ENCODE results near the gene PEF1. TPM values are rescaled to one million over a fixed set of nuclear protein-coding genes. Genes with fewer than 3 reads are reported as not detected.

Gene PEF1
- total RNA-seq, 1 donor from 2014 or later: 57.9 TPM

DNA sequence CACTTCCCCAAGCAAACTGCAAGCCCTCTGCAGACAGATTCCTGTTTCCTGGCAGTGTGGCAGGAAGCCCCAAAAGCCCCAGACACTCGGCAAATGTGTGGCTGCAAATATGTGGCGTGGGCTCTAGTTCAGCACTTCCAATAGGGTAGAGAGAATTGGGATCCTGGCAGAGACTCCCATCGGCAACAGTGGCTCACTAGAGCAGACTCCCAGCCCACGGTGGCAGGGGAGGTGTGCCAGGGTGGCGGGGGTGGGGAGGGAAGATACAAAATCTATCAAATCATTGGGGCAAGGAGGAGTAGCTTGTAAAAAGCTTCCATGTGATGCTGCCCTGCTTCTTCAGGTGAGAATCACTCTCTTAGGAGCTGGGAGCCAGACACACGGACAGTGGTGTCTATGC is 33.3 kb upstream of the PEF1 start:
- H3K27ac Mint-ChIP-seq (ENCODE audit: unreplicated experiment): no peak overlapping the region
- H3K4me1 Mint-ChIP-seq (ENCODE audit: low read depth, unreplicated experiment): peaks cover 2% of the 10 kb centered on the region

DNA sequence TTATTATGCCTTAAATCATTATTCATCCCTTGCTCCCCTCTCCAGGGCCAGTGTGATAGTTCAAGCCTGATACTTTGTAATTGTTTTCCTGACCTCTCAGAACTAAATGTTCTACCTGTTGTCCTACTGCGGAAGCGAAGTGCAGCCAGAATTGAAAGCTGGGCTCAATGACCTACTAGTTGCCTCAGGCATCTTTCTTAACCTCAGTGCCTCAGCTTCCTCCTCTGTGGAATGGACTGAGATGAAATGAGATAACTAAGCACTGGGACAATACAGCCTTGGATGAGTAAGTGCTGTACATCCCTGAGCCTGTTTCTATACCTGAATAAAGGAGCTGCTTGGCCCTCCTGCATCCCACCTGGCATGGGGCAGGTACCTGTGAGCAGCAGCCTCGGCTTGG is 32.7 kb upstream of the PEF1 start:
- Mint-ChIP-seq H3K4me1 (ENCODE audit: low read depth, unreplicated experiment) (peaks cover 2% of the 10 kb centered on the region), H3K4me3 (ENCODE audit: unreplicated experiment) (no peak overlapping the region), H3K36me3 (ENCODE audit: low read depth, unreplicated experiment) (peaks cover 29% of the 10 kb centered on the region), H3K27ac (ENCODE audit: unreplicated experiment) (no peak overlapping the region), H3K27me3 (ENCODE audit: low read depth, unreplicated experiment) (peaks cover 6% of the 10 kb centered on the region), H3K9me3 (ENCODE audit: unreplicated experiment) (no peaks in the 10 kb centered on the region)
- peaks cover 20% of the 10 kb centered on the region for H3K36me3 ChIP-seq (ENCODE audit: insufficient read depth, low read length)
- no peak overlapping the region for H3K4me3 ChIP-seq (ENCODE audit: insufficient read depth, low read depth, low read length)
- no peak overlapping the region for H3K9ac ChIP-seq (ENCODE audit: low read length)
- H3K79me2 ChIP-seq (ENCODE audit: insufficient read depth, low read length): no peaks in the 10 kb centered on the region
- H3K27me3 ChIP-seq (ENCODE audit: insufficient read depth, low read length): no peaks in the 10 kb centered on the region
- H3K27ac ChIP-seq (ENCODE audit: low read depth, low read length): no peak overlapping the region
- H3K4me2 ChIP-seq (ENCODE audit: low read length): no peak overlapping the region
- H3K4me1 ChIP-seq (ENCODE audit: insufficient read depth, low read length): peaks cover 12% of the 10 kb centered on the region
- no peaks in the 10 kb centered on the region for H3K9me3 ChIP-seq (ENCODE audit: insufficient read depth, low read depth, low read length)
- no peak for DNase-seq (ENCODE audit: low read depth)
- no peak overlapping the region for H2AFZ ChIP-seq (ENCODE audit: low read depth, low read length)
- FAIRE-seq: no peak
- TF ChIP-seq, protein P1, sequence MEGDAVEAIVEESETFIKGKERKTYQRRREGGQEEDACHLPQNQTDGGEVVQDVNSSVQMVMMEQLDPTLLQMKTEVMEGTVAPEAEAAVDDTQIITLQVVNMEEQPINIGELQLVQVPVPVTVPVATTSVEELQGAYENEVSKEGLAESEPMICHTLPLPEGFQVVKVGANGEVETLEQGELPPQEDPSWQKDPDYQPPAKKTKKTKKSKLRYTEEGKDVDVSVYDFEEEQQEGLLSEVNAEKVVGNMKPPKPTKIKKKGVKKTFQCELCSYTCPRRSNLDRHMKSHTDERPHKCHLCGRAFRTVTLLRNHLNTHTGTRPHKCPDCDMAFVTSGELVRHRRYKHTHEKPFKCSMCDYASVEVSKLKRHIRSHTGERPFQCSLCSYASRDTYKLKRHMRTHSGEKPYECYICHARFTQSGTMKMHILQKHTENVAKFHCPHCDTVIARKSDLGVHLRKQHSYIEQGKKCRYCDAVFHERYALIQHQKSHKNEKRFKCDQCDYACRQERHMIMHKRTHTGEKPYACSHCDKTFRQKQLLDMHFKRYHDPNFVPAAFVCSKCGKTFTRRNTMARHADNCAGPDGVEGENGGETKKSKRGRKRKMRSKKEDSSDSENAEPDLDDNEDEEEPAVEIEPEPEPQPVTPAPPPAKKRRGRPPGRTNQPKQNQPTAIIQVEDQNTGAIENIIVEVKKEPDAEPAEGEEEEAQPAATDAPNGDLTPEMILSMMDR (IDR thresholded peaks at IDR 0.05; ENCODE audit: insufficient read depth, low read depth, low read length): no peak
- no peak for TF ChIP-seq EZH2 (IDR thresholded peaks at IDR 0.05; ENCODE audit: insufficient read depth, low read length)
- peaks cover 3% of the 10 kb centered on the region for H4K20me1 ChIP-seq (ENCODE audit: insufficient read depth, low read length)

More for the DNA sequence above, 33.3 kb upstream of the PEF1 start:
- peaks cover 12% of the 10 kb centered on the region for H3K4me1 ChIP-seq (ENCODE audit: insufficient read depth, low read length)
- no peak for FAIRE-seq
- no peak overlapping the region for H3K27ac ChIP-seq (ENCODE audit: low read depth, low read length)
- no peaks in the 10 kb centered on the region for H3K79me2 ChIP-seq (ENCODE audit: insufficient read depth, low read length)
- H3K9me3 ChIP-seq (ENCODE audit: insufficient read depth, low read depth, low read length): no peaks in the 10 kb centered on the region
- H3K9ac ChIP-seq (ENCODE audit: low read length): no peak overlapping the region
- H2AFZ ChIP-seq (ENCODE audit: low read depth, low read length): no peak overlapping the region
- H3K36me3 ChIP-seq (ENCODE audit: insufficient read depth, low read length): peaks cover 26% of the 10 kb centered on the region
- Mint-ChIP-seq H3K4me3 (ENCODE audit: unreplicated experiment) (no peak overlapping the region), H3K36me3 (ENCODE audit: low read depth, unreplicated experiment) (peaks cover 29% of the 10 kb centered on the region), H3K9me3 (ENCODE audit: unreplicated experiment) (no peaks in the 10 kb centered on the region), H3K27me3 (ENCODE audit: low read depth, unreplicated experiment) (peaks cover 6% of the 10 kb centered on the region)
- no peak for DNase-seq (ENCODE audit: low read depth)
- H3K27me3 ChIP-seq (ENCODE audit: insufficient read depth, low read length): no peaks in the 10 kb centered on the region
- TF ChIP-seq, protein P1 (IDR thresholded peaks at IDR 0.05; ENCODE audit: insufficient read depth, low read depth, low read length): no peak
- TF ChIP-seq EZH2 (IDR thresholded peaks at IDR 0.05; ENCODE audit: insufficient read depth, low read length): no peak
- H3K4me2 ChIP-seq (ENCODE audit: low read length): no peak overlapping the region
- peaks cover 3% of the 10 kb centered on the region for H4K20me1 ChIP-seq (ENCODE audit: insufficient read depth, low read length)
- no peak overlapping the region for H3K4me3 ChIP-seq (ENCODE audit: insufficient read depth, low read depth, low read length)

DNA sequence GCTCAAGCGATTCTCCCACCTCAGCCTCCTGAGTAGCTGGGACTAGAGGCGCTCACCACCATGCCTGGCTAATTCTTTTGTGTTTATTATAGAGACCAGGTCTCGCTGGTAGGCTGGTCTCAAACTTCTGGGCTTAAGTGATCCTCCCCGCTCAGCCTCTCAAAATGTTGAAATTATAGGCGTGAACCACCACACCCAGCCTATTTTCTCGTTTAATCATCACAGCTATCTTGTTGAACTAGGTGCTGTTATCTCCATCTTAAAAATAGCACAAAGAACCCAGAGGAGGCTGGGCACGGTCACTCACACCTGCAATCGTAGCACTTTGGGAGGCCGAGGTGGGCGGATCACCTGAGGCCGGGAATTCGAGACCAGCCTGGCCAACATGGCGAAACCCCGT is 31.1 kb upstream of the PEF1 start:
- TF ChIP-seq, protein P1 (IDR thresholded peaks at IDR 0.05; ENCODE audit: insufficient read depth, low read depth, low read length): no peak
- no peak for TF ChIP-seq EZH2 (IDR thresholded peaks at IDR 0.05; ENCODE audit: insufficient read depth, low read length)
- no peaks in the 10 kb centered on the region for H3K79me2 ChIP-seq (ENCODE audit: insufficient read depth, low read length)
- peaks cover 3% of the 10 kb centered on the region for H4K20me1 ChIP-seq (ENCODE audit: insufficient read depth, low read length)
- H3K27me3 Mint-ChIP-seq (ENCODE audit: low read depth, unreplicated experiment): peaks cover 16% of the 10 kb centered on the region
- no peaks in the 10 kb centered on the region for H3K9me3 Mint-ChIP-seq (ENCODE audit: unreplicated experiment)
- no peaks in the 10 kb centered on the region for H3K9me3 ChIP-seq (ENCODE audit: insufficient read depth, low read depth, low read length)
- no peak overlapping the region for H3K27ac ChIP-seq (ENCODE audit: low read depth, low read length)
- FAIRE-seq (no peak), DNase-seq (ENCODE audit: low read depth) (no peak)
- no peaks in the 10 kb centered on the region for H3K27me3 ChIP-seq (ENCODE audit: insufficient read depth, low read length)
- peaks cover 14% of the 10 kb centered on the region for H3K36me3 ChIP-seq (ENCODE audit: insufficient read depth, low read length)
- no peak overlapping the region for H3K4me3 ChIP-seq (ENCODE audit: insufficient read depth, low read depth, low read length)
- peaks cover 31% of the 10 kb centered on the region for H3K36me3 Mint-ChIP-seq (ENCODE audit: low read depth, unreplicated experiment)
- peaks cover 6% of the 10 kb centered on the region for H3K4me1 ChIP-seq (ENCODE audit: insufficient read depth, low read length)
- no peak overlapping the region for H3K27ac Mint-ChIP-seq (ENCODE audit: unreplicated experiment)
- H3K9ac ChIP-seq (ENCODE audit: low read length): no peak overlapping the region
- H3K4me2 ChIP-seq (ENCODE audit: low read length): no peak overlapping the region
- H3K4me3 Mint-ChIP-seq (ENCODE audit: unreplicated experiment): no peak overlapping the region
- H3K4me1 Mint-ChIP-seq (ENCODE audit: low read depth, unreplicated experiment): peaks cover 2% of the 10 kb centered on the region
- no peak overlapping the region for H2AFZ ChIP-seq (ENCODE audit: low read depth, low read length)
